Bronchial epithelial cell (primary cell): ENCODE results near the gene MLF2. TPM values are rescaled to one million over a fixed set of nuclear protein-coding genes. Genes with fewer than 3 reads are reported as not detected.

Experiments
- DNase-seq: peaks from one replicate; pipeline ENCODE4 v3.0.0-alpha.2; 2010; ENCODE audit warnings: low read depth
- FAIRE-seq: peaks from 2 replicates; lab custom pipeline; 2011; peaks lifted over from hg19 to GRCh38; lab: Jason Lieb, UNC
- H3K27me3 ChIP-seq: 2 replicates; pipeline ENCODE4 v1.5.1; 2011; ENCODE audit warnings: low read length; ENCODE audit not compliant: control insufficient read depth, insufficient read depth
- H3K36me3 ChIP-seq: 2 replicates; pipeline ENCODE4 v1.5.1; 2011; ENCODE audit warnings: low read length; ENCODE audit not compliant: control insufficient read depth, insufficient read depth
- H3K4me3 ChIP-seq: 2 replicates; pipeline ENCODE4 v1.5.1; 2011; ENCODE audit warnings: mild to moderate bottlenecking, low read depth, low read length, control low read depth
- total RNA-seq: library from RNA; depleted of rRNA; stranded (reverse); fragments of >200 nt; gene quantifications from 2 replicates; pipeline ENCODE4 v1.2.1, GENCODE V29; 2014
- TF ChIP-seq, protein P1 (sequence below): IDR thresholded peaks from 2 replicates; pipeline ENCODE4 v1.5.1; 2011; ENCODE audit warnings: mild to moderate bottlenecking, moderate library complexity, low read length, control low read depth, inconsistent platforms; ENCODE audit not compliant: insufficient read depth, severe bottlenecking

The MLF2 gene
- total RNA-seq, 1 donor from 2014 or later, result 136 TPM

DNA sequence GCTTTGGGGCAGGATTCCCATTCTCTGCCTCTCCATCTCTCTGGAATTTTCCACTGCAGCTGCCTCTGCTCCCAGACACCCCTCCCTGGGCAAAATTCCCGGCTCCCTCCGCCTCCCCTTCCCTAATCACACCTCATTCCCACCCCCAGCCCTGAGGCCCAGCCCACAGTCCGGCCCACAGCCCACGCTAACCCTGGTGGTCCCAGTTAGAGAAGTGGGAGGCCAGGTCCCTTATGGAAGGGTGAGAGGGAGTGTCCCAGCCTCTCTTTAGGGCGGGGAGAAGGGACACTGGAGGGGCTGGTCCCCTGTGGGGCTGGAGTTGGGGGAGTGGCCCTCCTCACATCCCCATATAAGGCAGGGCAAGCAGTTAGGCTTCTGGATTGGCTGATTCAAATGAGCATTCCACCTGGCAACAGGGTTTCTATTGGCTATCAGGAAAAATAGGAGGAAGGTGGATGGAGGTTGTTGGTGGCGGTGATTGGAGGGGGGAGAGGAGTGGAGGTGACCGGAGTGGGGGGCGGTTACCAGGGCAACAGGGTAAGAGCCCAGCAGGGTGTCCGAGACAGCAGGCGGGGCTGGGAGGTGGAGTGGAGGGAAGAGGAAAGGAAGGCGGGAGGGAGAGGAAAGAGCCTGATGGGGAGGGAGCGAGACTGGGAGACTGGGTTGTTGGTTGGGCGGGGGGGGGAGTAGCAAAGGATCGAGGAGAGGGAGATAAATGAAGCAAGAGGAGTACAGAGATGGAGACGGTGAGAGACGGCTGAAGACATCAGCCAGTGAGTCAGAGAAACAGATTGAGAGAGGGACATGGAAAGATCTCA, 11.3 kb upstream of the MLF2 start:
- no peaks in the 10 kb centered on the region for H3K27me3 ChIP-seq
- peak overlapping the region; percentile 23 for H3K4me3 ChIP-seq
- FAIRE-seq, result no peak
- no peaks in the 10 kb centered on the region for H3K36me3 ChIP-seq
- peak; percentile 95 for DNase-seq
- TF ChIP-seq, protein P1, sequence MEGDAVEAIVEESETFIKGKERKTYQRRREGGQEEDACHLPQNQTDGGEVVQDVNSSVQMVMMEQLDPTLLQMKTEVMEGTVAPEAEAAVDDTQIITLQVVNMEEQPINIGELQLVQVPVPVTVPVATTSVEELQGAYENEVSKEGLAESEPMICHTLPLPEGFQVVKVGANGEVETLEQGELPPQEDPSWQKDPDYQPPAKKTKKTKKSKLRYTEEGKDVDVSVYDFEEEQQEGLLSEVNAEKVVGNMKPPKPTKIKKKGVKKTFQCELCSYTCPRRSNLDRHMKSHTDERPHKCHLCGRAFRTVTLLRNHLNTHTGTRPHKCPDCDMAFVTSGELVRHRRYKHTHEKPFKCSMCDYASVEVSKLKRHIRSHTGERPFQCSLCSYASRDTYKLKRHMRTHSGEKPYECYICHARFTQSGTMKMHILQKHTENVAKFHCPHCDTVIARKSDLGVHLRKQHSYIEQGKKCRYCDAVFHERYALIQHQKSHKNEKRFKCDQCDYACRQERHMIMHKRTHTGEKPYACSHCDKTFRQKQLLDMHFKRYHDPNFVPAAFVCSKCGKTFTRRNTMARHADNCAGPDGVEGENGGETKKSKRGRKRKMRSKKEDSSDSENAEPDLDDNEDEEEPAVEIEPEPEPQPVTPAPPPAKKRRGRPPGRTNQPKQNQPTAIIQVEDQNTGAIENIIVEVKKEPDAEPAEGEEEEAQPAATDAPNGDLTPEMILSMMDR, result no peak

GRCh38 chr12:6763380-6763779, 10.4 kb upstream of the MLF2 start:
- Histone ChIP-seq H3K4me3 (no peak overlapping the region), H3K36me3 (no peaks in the 10 kb centered on the region), H3K27me3 (no peaks in the 10 kb centered on the region)
- no peak for DNase-seq
- TF ChIP-seq, protein P1, result no peak
- no peak for FAIRE-seq

GRCh38 chr12:6759741-6760140, 6.8 kb upstream of the MLF2 start:
- Histone ChIP-seq H3K27me3 (no peaks in the 10 kb centered on the region), H3K4me3 (no peak overlapping the region), H3K36me3 (no peaks in the 10 kb centered on the region)
- DNase-seq (no peak), FAIRE-seq (no peak)
- TF ChIP-seq, protein P1, result no peak

GRCh38 chr12:6758506-6759095, 5.7 kb upstream of the MLF2 start:
- FAIRE-seq, result no peak
- H3K36me3 ChIP-seq, result no peaks in the 10 kb centered on the region
- no peaks in the 10 kb centered on the region for H3K27me3 ChIP-seq
- TF ChIP-seq, protein P1, result no peak
- DNase-seq, result no peak
- H3K4me3 ChIP-seq, result no peak overlapping the region

- no peak overlapping the region for H3K4me3 ChIP-seq
- FAIRE-seq (no peak), DNase-seq (no peak)
- TF ChIP-seq, protein P1, result no peak
- H3K27me3 ChIP-seq, result no peaks in the 10 kb centered on the region
- H3K36me3 ChIP-seq, result no peaks in the 10 kb centered on the region
These were observed 4.2 kb upstream of the MLF2 start for GRCh38 chr12:6757028-6757690.
